Progenitor cell of endocrine pancreas (in vitro differentiated cells): ENCODE results near the gene KAT2A. TPM values are rescaled to one million over a fixed set of nuclear protein-coding genes. Genes with fewer than 3 reads are reported as not detected.

Experiments
- DNase-seq: peaks from one replicate; pipeline ENCODE4 v3.0.0; 2021; ENCODE audit warnings: low spot score; ENCODE audit not compliant: unreplicated experiment
- H3K27ac Mint-ChIP-seq: 2 replicates; pipeline ENCODE4 v1.8.0; 2021; ENCODE audit warnings: mild to moderate bottlenecking, moderate library complexity, mixed read lengths
- H3K27me3 Mint-ChIP-seq: 2 replicates; pipeline ENCODE4 v1.8.0; 2021; ENCODE audit warnings: mixed read lengths
- H3K36me3 Mint-ChIP-seq: 2 replicates; pipeline ENCODE4 v1.8.0; 2022; ENCODE audit warnings: mixed read lengths; ENCODE audit not compliant: insufficient read depth
- H3K4me1 Mint-ChIP-seq: 2 replicates; pipeline ENCODE4 v1.8.0; 2021; ENCODE audit warnings: low read depth, mixed read lengths
- H3K4me3 Mint-ChIP-seq: 2 replicates; pipeline ENCODE4 v1.8.0; 2021; ENCODE audit warnings: low read depth, mild to moderate bottlenecking, moderate library complexity, mixed read lengths
- H3K9me3 Mint-ChIP-seq: 2 replicates; pipeline ENCODE4 v1.8.0; 2021; ENCODE audit warnings: low read depth, mixed read lengths
- total RNA-seq: library from RNA; stranded (reverse); gene quantifications from 2 replicates; pipeline ENCODE4 v1.2.1, GENCODE V29; 2021
- TF ChIP-seq, protein P1 (sequence below): fragments of 200-600 bp; sonication (generic); IDR thresholded peaks from one replicate; pipeline ENCODE4 v1.5.0; 2021; ENCODE audit warnings: antibody characterized with exemption, mild to moderate bottlenecking; ENCODE audit not compliant: unreplicated experiment

The KAT2A gene
- total RNA-seq, 1 donor from 2014 or later = 40.1 TPM

DNA sequence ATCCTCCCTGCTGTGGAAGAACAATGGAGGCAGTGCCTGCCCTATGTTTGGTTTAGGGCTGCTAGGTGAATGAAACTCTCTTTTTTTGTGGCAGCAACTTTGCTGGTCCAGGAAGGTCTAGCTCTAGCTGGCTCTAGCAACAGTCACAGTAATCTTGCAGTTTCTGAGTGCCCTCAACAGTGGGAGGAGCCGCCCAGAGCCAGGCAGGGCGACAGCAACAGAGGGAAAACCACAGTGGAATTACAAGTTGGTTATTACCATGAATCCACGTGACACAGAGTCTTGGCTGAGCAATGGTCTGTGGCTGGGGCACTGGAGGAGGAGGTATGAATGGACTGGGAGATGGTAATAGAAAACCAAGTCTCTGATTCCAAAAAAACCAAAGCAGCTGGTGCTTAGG is 11.8 kb upstream of the KAT2A start:
- Mint-ChIP-seq H3K4me1 (peaks cover 33% of the 10 kb centered on the region), H3K9me3 (no peaks in the 10 kb centered on the region), H3K36me3 (peaks cover 7% of the 10 kb centered on the region), H3K4me3 (no peak overlapping the region), H3K27me3 (no peaks in the 10 kb centered on the region), H3K27ac (no peak overlapping the region)
- no peak for DNase-seq
- TF ChIP-seq, protein P1, sequence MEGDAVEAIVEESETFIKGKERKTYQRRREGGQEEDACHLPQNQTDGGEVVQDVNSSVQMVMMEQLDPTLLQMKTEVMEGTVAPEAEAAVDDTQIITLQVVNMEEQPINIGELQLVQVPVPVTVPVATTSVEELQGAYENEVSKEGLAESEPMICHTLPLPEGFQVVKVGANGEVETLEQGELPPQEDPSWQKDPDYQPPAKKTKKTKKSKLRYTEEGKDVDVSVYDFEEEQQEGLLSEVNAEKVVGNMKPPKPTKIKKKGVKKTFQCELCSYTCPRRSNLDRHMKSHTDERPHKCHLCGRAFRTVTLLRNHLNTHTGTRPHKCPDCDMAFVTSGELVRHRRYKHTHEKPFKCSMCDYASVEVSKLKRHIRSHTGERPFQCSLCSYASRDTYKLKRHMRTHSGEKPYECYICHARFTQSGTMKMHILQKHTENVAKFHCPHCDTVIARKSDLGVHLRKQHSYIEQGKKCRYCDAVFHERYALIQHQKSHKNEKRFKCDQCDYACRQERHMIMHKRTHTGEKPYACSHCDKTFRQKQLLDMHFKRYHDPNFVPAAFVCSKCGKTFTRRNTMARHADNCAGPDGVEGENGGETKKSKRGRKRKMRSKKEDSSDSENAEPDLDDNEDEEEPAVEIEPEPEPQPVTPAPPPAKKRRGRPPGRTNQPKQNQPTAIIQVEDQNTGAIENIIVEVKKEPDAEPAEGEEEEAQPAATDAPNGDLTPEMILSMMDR = no peak

GRCh38 chr17:42131981-42132432 is 10.8 kb upstream of the KAT2A start:
- Mint-ChIP-seq H3K27ac (no peak overlapping the region), H3K9me3 (no peaks in the 10 kb centered on the region), H3K4me3 (no peak overlapping the region), H3K36me3 (peaks cover 8% of the 10 kb centered on the region), H3K4me1 (peaks cover 33% of the 10 kb centered on the region), H3K27me3 (no peaks in the 10 kb centered on the region)
- no peak for DNase-seq
- TF ChIP-seq, protein P1 = no peak

DNA sequence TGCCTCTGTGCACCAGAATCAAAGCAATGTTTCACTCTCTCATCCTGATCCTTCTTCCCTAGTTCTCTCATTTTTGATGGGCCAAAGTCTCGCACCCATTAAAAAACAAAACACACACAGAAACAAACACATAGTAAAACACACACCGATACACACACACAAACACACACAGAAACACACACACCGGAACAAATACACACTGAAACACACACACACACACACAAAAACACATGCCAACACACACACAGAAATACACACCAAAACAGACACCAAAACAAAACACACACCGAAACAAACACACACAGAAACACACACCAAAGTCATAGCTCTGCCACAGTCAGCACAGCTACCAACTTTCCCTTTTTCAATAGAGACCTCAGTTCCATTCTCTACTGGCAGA is 10.1 kb upstream of the KAT2A start:
- H3K4me3 Mint-ChIP-seq = no peak overlapping the region
- peaks cover 31% of the 10 kb centered on the region for H3K4me1 Mint-ChIP-seq
- no peak overlapping the region for H3K27ac Mint-ChIP-seq
- H3K36me3 Mint-ChIP-seq = peaks cover 8% of the 10 kb centered on the region
- no peaks in the 10 kb centered on the region for H3K9me3 Mint-ChIP-seq
- no peaks in the 10 kb centered on the region for H3K27me3 Mint-ChIP-seq
- TF ChIP-seq, protein P1 = no peak
- no peak for DNase-seq

- H3K36me3 Mint-ChIP-seq = peaks cover 8% of the 10 kb centered on the region
- H3K4me1 Mint-ChIP-seq = peaks cover 24% of the 10 kb centered on the region
- no peaks in the 10 kb centered on the region for H3K27me3 Mint-ChIP-seq
- TF ChIP-seq, protein P1 = no peak
- H3K9me3 Mint-ChIP-seq = no peaks in the 10 kb centered on the region
- no peak for DNase-seq
- H3K4me3 Mint-ChIP-seq = no peak overlapping the region
- H3K27ac Mint-ChIP-seq = peak overlapping the region; percentile 60
Measured at GRCh38 chr17:42130310-42130936, 9.3 kb upstream of the KAT2A start.

DNA sequence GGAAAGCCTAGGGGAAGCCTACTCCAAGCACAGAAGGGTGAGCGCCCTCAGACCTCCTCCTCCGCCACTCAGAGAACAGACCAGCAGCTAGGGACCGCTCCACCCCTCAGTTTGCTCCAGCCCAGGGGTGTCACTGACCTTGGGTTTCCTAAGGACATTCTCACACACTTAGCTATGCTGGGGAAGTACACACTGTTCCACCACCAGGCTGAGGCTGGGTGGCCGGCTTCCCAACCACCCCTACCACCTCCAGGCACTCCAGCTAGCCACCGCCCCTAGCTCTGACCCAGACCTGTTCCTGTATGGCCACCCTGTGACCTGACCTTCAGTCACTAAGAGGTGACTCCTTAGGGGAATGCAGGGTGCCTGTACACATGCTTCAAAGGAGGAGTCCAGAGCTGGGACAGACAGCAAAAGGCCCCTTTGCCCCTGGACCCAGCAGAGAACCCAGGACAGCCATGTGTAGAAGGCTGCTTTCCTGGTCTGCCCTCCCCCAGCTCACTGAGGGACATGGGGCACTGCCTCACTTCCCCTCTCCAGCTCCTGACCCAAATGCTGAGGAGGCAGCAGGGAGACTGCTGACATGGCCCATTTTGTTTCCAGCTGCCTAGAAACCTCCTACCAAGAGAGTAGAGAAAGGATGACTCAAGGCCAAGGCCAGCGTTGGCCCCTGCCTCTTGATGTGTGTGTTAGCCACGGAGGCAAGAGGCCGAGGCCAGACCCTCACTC is 8.1 kb upstream of the KAT2A start:
- peaks cover 11% of the 10 kb centered on the region for H3K36me3 Mint-ChIP-seq
- no peak overlapping the region for H3K4me3 Mint-ChIP-seq
- H3K27ac Mint-ChIP-seq = no peak overlapping the region
- no peaks in the 10 kb centered on the region for H3K27me3 Mint-ChIP-seq
- TF ChIP-seq, protein P1 = no peak
- no peaks in the 10 kb centered on the region for H3K9me3 Mint-ChIP-seq
- H3K4me1 Mint-ChIP-seq = peaks cover 21% of the 10 kb centered on the region
- DNase-seq = no peak
